ENCODE data around the gene ZPR1.
"Not testable (repeated sequence)": the region's sequence is repeated elsewhere in the genome, so short reads cannot be mapped to it uniquely, and the experiment has no call there.

The ZPR1 gene

DNA sequence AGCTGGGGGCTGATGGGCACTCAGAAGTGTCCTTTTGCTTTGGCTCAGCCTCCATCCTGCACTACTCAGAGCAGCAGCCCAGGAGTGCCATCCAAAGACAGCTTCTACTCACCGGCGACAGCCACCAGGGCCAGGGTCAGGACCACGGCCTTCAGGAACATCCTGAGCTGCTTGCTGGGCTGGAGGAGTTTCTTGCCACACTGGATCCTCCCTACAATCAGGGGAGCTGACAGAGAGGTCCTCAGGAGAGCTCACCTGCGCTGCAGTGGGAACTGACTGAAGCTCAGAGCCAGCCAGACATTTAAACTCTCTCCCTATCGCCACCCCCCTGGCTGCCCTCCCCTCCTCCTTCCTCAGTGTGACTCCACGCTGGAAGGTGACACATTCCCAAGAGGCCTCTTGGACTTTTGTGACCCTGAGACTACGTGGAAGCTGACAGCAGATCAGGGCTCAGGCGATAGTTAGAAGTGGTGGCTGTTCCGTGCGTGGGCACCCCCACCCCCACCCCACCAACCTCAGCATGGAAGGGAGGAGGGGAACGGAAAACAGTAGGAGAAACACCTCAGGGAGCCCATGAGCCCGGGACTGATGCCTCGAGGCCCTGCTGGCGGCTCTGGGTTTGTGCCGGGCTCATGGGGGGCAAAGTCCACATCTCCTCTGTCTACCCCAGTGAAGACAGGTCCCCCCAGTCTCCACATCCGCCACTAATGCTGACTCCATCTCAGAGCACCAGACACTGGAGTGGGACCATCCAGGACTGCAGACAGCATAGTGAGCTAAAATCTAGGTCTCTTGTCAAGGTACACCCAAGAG, 35.4 kb upstream of the ZPR1 start, which contains the start of gene APOA4:
Gene APOA4, minus strand, starts transcription at position 274 of the 813 bp plus-strand sequence. Its CDS starts 113 bp downstream, at position 161.
- no peak for DNase-seq

DNA sequence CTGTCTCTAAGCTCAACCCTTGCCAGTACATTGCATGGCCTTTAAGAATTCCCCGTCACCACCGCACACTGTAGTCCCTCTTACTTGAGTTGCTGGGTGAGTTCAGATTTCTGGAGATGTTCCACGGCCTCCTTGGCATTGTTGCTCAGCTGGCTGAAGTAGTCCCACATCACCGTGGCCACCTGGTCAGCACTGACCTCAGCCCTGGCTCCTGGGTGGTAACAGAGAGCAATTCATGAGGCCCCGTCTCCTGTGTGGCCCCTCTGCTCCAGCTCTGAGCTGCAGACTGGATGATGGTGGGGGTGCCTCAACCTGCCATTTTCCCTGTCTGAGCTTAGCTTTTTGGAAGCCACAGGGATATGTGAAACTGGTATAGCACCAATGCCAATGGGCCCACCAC, 34.8 kb upstream of the ZPR1 start:
- no peak for DNase-seq

DNA sequence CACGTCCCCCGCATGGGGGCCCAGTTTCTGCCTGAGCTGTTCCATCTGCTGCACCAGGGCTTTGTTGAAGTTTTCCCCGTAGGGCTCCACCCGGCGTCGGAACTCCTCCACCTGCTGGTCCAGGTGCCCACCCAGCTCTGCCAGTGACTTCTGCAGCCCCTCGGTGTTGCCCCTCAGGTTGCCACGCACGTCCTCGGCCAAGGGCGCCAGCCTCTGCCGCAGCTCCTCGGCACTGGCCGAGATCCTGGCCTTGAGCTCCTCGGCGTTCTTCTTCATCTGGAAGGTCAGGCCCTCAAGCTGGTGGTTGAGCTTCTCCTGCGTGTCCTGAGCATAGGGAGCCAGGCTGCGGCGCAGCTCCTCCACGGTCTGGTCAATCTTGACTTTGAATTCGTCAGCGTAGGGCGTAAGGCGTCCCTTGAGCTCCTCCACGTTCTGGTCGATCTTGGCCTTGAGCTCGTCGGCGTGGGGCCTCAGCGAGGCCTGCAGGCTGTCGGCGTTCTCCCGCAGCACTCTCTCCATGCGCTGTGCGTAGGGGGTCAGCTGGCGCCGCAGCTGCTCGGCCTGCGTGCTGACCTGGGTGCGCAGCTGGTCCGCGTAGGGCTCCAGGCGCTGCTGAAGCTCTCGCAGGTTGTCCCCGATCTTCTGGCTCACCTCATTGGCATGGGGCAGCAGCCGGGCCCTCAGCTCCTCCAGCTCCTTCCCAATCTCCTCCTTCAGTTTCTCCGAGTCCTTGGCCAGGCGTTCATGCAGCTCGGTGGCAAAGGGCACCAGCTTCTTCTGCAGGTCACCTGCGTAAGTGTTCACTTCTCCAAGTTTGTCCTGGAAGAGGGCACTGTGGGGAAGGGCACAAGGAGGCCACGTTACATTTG, 33.5 kb upstream of the ZPR1 start:
- DNase-seq = no peak

DNA sequence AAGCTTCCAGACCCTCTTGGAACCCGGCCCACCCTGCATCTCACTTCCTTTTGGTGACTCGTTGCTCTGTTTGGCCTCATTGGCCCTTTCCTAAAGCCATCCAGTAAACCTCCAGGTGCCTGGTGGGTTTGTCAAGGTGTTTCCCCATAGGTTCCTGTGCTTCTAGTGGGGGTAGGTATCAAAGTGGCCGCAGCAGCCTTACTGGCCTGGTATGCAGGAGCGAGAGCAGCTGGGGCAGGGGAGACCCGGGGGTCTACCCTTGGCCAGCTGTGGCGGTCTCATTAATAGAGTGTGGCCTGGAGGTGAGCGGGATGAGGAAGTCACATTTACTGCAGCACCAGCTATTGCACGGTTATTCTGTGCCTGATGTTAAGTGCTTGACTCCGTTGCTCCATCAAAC, 31.2 kb upstream of the ZPR1 start:
- DNase-seq = no peak

DNA sequence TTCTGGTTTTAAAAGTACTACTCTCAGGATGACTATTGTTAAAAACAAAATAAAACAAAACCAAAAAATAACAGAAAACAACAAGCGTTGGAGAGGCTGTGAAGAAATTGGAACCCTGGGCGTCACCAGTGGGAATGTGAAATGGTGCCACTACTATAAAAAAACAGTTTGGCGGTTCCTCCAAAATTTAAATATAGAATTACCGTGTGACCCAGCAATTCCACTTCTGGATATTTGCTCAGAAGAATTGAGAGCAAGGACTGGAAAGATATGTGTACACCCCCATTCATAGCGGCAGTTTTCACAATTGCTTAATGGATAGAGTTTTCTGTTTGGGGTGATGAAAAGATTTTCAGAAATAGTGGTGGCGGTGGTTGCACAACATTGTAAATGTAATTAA, 26.7 kb upstream of the ZPR1 start:
- no peak for DNase-seq

DNA sequence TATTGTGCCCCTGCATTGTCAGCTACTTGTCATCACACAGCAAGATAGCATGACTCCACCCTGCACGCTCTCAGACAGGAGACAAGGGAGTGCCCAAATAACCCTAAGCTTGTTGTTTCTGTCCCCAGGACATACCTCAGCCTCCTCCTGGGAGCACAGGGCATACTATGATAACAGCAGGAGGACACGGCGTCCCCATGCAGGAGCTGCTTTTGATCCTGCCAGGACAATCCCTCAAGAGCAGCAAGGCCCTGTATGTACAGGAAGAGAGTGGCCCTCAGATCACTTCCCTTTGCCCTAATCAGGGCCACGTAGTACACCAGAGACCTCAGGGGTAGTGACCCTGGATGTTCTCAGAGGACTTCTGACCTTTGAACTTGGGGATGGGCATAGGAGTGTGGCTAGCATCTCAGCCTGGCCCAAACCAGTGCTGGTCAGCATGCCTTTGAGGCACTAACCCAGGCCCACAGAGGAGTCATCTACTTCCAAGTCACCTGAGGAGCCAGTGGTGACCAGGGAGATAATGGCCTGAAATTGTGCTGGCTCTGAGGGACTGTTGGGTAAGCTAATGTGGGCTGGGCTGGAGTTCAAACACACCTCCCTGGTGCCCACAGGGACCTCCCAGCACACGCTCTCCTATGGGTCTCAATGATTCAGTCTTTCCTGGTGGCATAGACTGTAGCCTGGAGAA, 26.1 kb upstream of the ZPR1 start:
- no peak for DNase-seq

DNA sequence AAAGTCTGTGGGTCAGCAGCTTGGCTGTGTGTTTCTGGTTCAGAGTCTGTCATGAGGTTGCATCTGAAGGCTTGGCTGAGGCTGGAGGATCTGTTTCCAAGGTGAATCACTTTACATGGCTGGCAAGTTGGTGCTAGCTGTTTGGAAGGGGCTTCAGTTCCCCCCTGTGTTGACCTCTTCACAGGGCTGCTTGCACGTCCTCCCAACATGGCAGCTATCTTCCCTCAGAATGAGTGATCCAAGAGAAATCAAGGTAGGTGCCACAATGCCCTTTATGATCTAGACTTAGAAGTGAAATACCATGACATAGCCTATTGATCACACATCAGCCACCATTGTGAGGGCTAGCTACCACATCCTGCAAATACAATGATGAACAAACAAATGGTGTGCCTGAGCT, 25.3 kb upstream of the ZPR1 start:
- DNase-seq = no peak

DNA sequence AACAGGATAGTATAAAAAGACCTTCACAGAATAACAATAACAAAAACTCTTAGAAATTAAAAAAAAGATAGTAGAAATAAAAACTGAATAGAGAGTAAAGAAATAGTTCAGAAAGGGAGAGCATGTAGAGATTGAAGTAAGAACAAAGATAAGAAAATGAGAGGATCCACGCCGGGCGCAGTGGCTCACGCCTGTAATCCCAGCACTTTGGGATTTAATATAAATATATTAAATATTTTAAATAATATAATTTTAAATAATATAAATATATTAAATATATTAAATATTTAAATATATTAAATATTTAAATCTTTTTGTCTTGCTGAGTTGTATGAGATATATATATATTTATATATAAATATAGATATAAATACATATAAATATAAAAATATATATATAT, 24.3 kb upstream of the ZPR1 start:
- DNase-seq = no peak

DNA sequence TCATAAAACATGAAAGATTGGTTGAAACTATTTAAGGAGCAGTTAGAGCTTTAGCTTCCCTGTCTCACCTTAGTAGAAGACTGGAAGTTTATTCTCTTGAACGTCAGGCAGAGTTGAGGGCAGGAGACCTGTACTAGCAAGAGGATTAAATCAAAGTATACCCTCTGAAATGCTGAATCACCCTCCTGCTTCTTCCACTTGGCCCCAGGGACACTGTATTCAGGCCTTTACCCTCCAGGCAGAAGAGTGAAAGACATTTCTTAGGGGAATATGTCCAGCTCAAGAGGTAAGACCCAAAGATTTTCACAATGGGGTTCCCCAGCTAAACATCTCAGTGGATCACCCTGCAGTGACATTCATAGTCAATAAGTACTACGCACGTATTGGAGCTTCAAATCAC, 23.4 kb upstream of the ZPR1 start:
- DNase-seq = no peak

DNA sequence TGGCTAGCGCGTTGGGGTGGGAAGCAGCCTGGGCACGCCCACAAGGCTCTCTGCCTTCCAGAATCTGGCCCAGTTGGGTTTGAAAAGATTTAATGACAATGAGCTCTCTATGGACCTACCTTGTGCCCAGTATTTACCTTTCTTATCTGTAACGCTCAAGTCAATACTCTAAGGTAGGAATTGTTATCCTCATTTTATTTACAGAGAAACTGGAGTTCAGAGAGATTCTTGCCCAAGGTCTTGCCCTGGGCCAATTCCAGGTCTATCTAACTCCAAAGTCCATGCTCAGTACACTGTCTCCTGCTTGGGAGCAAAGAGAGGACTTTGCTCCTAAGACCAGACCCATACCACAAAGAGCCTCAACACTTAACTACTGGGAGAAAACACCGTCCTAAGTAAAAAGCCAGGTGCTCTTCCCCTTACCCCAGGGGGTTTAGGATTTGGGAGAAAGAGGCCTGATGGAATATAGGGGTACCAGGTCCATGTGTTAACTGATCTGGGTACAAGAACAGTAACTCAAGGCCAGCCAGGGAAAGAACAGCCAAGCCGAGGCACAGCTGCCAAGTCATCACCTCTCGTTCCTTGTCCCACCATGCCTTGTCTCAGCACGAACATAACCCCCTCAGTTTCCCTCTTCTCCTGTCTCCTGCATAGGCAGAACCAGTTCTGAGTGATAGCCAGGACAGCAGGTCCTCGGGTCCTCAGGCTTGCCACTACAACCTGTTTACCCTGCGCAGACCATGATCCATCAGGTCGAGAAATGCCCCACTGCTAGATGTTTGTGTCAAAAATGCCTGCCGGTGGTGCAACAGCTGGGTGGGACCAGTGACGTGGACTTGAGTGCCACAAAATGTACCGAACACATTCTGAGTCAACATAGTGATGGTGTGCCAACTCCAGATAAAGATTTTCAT, 20.7 kb upstream of the ZPR1 start:
- DNase-seq = no peak

DNA sequence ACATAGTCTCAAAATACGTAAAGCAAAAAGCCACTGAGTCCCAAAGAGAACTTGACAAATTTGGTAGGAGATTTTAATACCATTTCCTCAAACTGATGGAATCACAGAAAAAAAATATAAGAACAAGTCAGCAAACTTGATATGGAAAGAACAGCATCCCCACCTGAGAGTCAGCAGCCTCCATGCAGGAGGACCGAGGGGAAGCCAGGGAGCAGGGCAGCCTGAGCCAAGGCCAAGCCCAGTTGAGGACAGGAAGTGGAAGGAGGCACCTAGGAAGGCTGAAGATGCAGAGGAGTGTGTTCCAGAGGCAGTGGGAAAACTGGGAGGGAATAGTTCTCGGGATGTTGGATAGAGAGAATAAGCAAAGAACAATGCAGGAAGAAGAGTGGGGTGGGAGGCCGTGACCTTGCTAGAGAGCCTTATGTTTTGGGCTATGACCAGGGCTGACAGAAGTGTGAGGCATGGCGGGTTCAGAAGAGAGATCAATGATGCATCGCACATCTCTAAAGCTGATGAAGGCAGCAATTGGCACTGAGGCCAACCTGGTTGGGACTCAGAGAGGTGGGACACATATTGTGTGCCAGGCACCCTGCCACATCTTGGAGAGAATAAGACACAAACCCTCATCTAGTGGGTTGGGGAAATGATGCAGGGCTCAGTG, 19.9 kb upstream of the ZPR1 start:
- no peak for DNase-seq

DNA sequence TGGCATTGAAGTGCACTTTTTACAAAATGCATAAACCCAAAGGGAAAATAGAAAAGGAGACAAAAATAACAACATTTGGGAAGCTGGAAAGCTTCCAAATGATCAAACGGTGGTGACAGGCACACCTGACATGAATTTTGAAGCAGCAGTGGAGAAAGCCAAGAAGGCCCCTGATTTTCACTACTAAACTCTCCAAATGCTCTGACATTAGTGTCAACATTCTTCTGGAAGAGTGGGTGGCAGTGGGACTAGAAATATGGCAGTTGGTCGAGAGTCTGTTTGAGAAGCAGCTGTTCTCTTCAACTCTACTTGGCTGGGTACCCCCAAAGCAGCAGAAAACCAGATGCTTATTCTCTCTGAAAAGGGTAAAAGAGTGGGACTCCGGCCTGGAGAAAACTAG, 16.2 kb upstream of the ZPR1 start:
- no peak for DNase-seq

DNA sequence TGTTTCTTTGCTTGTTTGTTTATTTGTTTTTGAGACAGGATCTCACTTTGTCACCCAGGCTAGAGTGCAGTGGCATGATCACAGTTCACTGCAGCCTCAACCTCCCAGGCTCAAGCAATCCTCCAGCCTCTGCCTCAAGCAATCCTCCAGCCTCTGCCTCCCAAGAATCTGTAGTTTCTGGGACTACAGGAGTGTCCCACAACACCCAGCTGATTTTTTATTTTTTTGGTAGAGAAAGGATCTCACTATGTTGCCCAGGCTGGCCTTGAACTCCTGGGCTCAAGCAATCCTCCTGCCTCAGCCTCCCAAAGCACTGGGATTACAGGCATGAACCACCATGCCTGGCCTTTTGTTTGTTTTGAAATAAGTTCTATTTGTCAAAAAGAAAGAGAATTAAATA, 13.8 kb upstream of the ZPR1 start:
- not testable (repeated sequence) for DNase-seq

DNA sequence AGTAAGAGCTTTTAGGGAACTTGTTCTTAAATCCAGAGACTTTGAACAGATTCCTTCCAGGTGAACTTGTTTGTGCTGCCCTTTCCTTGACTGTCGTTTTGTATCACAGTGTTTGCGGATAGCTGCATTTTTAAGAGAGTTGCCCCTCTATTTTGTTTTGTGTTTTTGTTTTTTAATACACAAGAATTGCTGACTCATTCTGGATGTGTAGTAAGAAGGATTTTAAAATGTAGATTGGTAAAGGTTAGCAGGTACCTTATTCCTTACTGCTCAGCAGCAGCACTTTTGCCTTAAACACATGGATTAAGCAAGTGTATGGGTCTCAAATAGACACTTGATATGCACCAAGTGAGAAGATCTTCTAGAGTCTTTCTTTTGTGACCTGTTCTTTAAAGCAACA, 12.8 kb upstream of the ZPR1 start:
- DNase-seq = no peak

DNA sequence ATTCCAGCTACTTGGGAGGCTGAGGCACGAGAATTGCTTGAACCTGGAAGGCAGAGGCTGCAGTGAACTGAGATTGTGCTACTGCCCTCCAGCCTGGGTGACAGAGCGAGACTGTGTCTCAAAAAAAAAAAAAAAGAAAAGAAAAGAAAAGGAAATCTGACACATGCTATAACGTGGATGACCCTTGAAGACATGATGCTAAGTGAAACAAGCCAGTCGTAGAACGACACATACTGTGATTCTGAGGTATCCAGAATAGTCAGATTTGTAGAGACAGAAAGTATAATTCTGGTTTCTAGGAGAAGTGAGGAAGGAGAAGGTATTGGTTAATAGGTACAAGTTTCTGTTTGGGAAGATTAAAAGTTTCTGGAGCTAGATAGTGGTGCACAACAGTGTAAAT, 10.5 kb upstream of the ZPR1 start:
- no peak for DNase-seq

DNA sequence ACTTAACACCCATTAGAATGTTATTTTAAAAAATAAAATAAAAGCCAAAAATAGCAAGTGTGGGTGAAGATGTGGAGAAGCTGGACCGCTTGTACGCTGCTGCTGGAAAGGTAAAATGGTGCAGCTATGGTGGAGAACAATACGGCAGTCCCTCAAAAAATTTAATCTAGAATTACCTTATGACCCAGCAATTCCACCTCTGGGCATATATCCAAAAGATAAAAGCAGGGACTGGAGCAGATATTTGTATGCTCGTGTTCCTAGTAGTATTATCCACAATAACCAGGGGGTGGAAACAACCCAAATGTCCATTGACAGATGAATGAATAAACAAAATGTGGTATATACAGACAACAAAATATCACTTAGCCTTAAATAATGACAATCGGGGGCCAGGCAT, 10.0 kb upstream of the ZPR1 start:
- DNase-seq = no peak

DNA sequence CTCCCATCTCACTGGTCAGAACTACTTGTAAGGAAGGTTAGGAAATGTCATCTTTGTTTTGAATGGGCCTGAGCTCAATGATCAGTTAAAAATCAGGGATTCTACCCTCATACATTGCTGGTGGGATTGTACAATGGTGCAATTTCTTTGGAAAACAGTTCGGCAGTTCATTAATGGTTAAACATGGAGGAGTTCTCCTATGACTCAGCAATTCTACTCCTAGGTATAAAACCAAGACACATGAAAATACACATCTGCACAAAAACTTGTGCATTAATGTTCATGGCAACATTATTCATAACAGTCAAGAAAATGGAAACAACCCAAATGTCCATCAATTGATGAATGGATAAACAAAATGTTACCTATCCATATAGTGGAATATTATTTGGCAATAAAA, 8.7 kb upstream of the ZPR1 start:
- no peak for DNase-seq

DNA sequence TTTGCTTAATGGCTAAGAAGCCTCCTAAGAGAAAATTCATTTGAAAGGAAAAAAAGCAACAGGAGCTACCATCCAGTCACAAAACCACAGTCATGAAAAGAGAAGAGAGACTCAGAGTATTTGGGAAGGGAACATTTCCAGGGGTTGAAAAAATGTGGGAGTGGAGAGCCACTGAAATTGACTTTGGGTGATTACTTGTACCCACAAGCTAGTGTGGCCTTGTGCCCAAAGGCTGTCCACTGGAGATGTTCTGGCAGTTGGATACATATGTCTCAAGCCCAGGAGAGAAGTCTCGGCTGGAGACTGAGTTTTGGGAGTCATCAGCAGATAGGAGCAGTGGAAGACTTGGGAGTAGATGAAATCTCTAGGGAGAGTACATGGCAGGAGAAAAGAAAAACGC, 7.0 kb upstream of the ZPR1 start:
- DNase-seq = no peak

DNA sequence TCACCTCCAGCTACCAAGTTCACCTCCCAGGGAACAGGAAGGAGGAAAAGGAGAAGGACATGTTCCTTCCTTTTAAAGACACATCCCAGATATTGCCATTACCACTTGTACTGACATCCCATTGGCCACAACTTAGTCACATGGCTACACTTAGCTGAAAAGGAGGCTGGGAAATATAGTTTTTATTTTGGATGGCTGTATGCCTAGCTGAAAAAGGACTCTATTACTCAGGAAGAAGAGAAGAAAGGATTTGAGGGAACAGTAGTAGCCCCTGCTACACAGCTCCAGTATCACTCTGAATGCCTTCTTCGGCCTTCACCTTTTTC, 5.9 kb upstream of the ZPR1 start:
- no peak for DNase-seq

DNA sequence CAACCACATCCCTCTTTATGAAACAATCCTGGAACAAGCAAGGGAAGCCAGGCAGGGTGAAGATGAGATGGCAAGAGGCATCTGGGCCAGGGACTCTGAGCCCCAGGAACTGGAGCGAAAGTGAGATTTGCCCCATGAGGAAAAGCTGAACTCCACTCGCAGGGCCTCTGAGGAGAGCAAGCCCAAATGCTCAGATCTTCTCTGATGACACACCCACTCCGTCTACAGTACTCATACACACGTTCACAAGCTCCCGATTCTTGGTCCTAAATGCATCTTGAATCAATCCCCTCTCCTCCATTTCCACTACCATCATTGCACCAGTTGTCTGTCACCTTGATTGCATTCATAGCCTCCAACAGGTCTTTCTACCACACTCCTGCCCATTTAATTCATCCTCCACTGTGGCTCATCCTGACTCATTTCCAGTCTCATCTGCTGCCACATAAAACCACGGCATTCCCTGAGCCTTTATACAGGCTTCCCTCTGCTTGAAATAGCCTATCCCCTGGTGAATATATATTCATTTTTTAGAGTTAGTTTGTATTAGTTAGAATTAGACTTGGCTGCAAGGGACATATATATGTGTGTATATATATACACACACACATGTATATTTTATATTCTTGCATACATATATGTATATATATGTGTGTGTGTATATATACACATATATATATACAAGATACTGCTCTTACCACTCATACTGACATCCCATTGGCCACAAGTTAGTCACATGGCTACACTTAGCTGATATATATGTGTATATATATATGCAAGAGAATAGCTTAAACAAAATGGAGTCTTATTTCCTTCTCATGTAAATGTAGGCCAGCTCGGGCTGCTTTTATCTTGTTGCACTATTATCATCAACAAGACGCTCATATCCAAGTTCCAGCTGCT, 5.3 kb upstream of the ZPR1 start:
- no peak for DNase-seq
